ENCODE data around the gene ZNF536. TPM values are rescaled to one million over a fixed set of nuclear protein-coding genes. Genes with fewer than 3 reads are reported as not detected.

Gene ZNF536
- total and polyA plus RNA-seq, 2 of the 4 experiments (the other 2 are of a cell fraction): not detected

DNA sequence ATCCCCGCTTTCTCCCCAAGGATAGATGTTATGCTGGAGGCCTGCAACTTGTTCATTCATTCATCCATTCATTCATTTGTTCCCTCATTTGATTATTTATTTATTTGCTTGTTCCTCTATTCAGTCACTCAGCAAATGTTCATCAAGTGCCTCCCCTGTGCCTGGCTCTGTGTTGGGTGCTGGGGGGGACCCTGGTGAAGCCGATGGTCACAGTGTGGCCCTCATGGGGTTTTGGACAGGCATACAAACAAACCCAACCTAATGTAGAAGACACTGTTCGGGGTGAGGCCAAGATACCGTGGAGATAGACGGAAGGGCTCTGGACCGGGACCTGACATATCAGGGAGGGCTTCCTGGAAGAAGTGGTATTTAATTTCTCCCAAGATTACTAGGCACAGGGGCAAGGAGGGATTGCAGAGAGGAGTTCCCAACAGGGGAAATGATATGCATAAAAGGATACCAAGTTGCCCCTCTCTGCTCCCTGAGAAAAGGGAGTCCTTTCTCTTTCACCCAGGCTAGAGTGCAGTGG lies 58.1 kb downstream of the ZNF536 start:
- H3K27ac ChIP-seq (ENCODE audit: insufficient read depth, low read length): no peak overlapping the region
- in situ Hi-C loops (cut with MboI; ENCODE audit: low sequenced_read_pairs): no loop called here
- dilution Hi-C loops (cut with HindIII; ENCODE audit: low sequenced_read_pairs, unreplicated experiment): no loop called here

More for the DNA sequence above, 58.1 kb downstream of the ZNF536 start:
- Histone ChIP-seq H2AK9ac (replicated peaks; ENCODE audit: low read depth, low read length, poor library complexity) (no peak overlapping the region), H2BK20ac (ENCODE audit: low read depth, low read length) (no peak overlapping the region), H3K18ac (ENCODE audit: low read depth, low read length) (no peak overlapping the region), H3K56ac (ENCODE audit: extremely low read depth, insufficient read depth, low read length) (no peak overlapping the region), H3K4ac (ENCODE audit: low read depth, low read length) (no peak overlapping the region), H3K36me3 (ENCODE audit: control insufficient read depth, insufficient read depth, low read length) (no peaks in the 10 kb centered on the region), H4K91ac (ENCODE audit: insufficient read depth, low read depth, low read length) (no peak overlapping the region), H2AK5ac (ENCODE audit: low read depth, low read length) (no peak overlapping the region), H3K4me2 (ENCODE audit: low read depth, low read length) (no peak overlapping the region), H3K9me3 (ENCODE audit: control insufficient read depth, insufficient read depth, low read length) (peaks cover 46% of the 10 kb centered on the region), H2BK15ac (ENCODE audit: low read depth, low read length) (no peak overlapping the region), H3K9ac (ENCODE audit: low read depth, low read length) (no peak overlapping the region), H3K79me1 (ENCODE audit: low read depth in 1 of 2, low read length in 2 of 2) (no peaks in the 10 kb centered on the region), H3K4me1 (ENCODE audit: control insufficient read depth, insufficient read depth, low read length) (no peaks in the 10 kb centered on the region), H4K20me1 (ENCODE audit: insufficient read depth, low read length) (no peaks in the 10 kb centered on the region), H3K4me3 (ENCODE audit: insufficient read depth, low read depth, low read length) (no peak overlapping the region), H4K5ac (ENCODE audit: low read depth, low read length) (no peak overlapping the region), H3K14ac (replicated peaks; ENCODE audit: low read depth, low read length) (no peak overlapping the region), H4K8ac (ENCODE audit: low read depth in 2 of 2, low read length in 2 of 2) (no peak overlapping the region), H3K9me1 (ENCODE audit: insufficient read depth, low read length) (no peaks in the 10 kb centered on the region), H3K27me3 (ENCODE audit: control insufficient read depth, insufficient read depth, low read length) (no peaks in the 10 kb centered on the region), H3K23ac (ENCODE audit: low read depth, low read length) (no peak overlapping the region), H2AFZ (replicated peaks; ENCODE audit: low read length, poor library complexity) (no peak overlapping the region), H2BK120ac (ENCODE audit: low read depth, low read length) (no peak overlapping the region), H2BK5ac (ENCODE audit: low read depth, low read length, poor library complexity, severe bottlenecking) (no peak overlapping the region)
- DNase-seq (no peak), ATAC-seq (ENCODE audit: low read depth) (no peak)
- no CpG with 5 or more reads among the region's 6 CpGs for WGBS, 2 experiments (ENCODE audit: extremely low coverage in 2 of 2, insufficient read length in 1 of 2)
- no TSS peak for BruUV-seq (replicated peaks)
- ChIA-PET CTCF (no interaction called here), POLR2A (ENCODE audit: unreplicated experiment) (no interaction called here)
- intact Hi-C loops (cut with micrococcal nuclease): no loop called here
- TF ChIP-seq CEBPB (IDR thresholded peaks at IDR 0.05; ENCODE audit: low read depth, low read length) (no peak), RFX5 (IDR thresholded peaks at IDR 0.05; ENCODE audit: low read depth, low read length) (no peak), MAFK (IDR thresholded peaks at IDR 0.05; ENCODE audit: low read depth, low read length) (no peak), MXI1 (IDR thresholded peaks at IDR 0.05; ENCODE audit: borderline replicate concordance, low read depth, low read length) (no peak), FOS (IDR thresholded peaks at IDR 0.05; ENCODE audit: low read depth, low read length) (no peak), BHLHE40 (IDR thresholded peaks at IDR 0.05; ENCODE audit: low read depth, low read length) (no peak), RAD21 (IDR thresholded peaks at IDR 0.05; ENCODE audit: low read length) (no peak), CHD1 (IDR thresholded peaks at IDR 0.05; ENCODE audit: low read depth, low read length) (no peak), POLR2A (IDR thresholded peaks at IDR 0.05; ENCODE audit: low read depth, low read length) (no peak), MAZ (IDR thresholded peaks at IDR 0.05; ENCODE audit: borderline replicate concordance, low read depth, low read length) (no peak), NFE2L2 (IDR thresholded peaks at IDR 0.05; ENCODE audit: low read depth, low read length) (no peak), SMC3 (IDR thresholded peaks at IDR 0.05; ENCODE audit: low read depth, low read length) (no peak), RCOR1 (IDR thresholded peaks at IDR 0.05; ENCODE audit: insufficient replicate concordance, low read length) (no peak)
- TF ChIP-seq, protein P1, sequence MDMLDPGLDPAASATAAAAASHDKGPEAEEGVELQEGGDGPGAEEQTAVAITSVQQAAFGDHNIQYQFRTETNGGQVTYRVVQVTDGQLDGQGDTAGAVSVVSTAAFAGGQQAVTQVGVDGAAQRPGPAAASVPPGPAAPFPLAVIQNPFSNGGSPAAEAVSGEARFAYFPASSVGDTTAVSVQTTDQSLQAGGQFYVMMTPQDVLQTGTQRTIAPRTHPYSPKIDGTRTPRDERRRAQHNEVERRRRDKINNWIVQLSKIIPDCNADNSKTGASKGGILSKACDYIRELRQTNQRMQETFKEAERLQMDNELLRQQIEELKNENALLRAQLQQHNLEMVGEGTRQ (IDR thresholded peaks at IDR 0.05; ENCODE audit: low read depth, low read length): no peak
- TF ChIP-seq, protein P2, sequence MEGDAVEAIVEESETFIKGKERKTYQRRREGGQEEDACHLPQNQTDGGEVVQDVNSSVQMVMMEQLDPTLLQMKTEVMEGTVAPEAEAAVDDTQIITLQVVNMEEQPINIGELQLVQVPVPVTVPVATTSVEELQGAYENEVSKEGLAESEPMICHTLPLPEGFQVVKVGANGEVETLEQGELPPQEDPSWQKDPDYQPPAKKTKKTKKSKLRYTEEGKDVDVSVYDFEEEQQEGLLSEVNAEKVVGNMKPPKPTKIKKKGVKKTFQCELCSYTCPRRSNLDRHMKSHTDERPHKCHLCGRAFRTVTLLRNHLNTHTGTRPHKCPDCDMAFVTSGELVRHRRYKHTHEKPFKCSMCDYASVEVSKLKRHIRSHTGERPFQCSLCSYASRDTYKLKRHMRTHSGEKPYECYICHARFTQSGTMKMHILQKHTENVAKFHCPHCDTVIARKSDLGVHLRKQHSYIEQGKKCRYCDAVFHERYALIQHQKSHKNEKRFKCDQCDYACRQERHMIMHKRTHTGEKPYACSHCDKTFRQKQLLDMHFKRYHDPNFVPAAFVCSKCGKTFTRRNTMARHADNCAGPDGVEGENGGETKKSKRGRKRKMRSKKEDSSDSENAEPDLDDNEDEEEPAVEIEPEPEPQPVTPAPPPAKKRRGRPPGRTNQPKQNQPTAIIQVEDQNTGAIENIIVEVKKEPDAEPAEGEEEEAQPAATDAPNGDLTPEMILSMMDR (conservative IDR thresholded peaks at IDR 0.05; ENCODE audit: low read depth, low read length): no peak
- TF ChIP-seq, protein P3, sequence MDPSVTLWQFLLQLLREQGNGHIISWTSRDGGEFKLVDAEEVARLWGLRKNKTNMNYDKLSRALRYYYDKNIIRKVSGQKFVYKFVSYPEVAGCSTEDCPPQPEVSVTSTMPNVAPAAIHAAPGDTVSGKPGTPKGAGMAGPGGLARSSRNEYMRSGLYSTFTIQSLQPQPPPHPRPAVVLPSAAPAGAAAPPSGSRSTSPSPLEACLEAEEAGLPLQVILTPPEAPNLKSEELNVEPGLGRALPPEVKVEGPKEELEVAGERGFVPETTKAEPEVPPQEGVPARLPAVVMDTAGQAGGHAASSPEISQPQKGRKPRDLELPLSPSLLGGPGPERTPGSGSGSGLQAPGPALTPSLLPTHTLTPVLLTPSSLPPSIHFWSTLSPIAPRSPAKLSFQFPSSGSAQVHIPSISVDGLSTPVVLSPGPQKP (IDR thresholded peaks at IDR 0.05; ENCODE audit: borderline replicate concordance, low read depth, low read length): no peak

Data from IMR-90 (cell line).